Measurements from ENCODE around the gene CLSTN2.

DNA sequence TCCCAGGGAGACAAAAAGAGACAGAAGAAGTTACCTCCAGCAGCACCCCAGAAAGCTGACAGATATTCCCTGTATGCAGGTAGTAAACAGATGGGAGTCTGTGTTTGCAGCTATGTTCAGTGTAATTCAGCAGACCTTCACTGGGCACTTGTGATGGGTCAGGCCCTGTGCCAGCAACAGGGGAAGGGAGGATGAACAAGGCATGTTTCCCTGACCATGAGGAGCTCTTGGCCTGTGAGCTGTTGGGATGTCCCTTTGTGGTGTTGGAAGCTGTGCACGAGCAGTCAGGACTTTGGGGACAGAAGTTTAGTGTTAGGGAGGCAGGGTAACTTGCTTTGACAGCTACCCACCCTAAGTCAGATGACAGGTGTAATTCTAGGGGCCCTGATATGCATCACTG is 636.9 kb downstream of the CLSTN2 start:
- no peak for TF ChIP-seq CTCF (IDR thresholded peaks at IDR 0.05)
- no peak for TF ChIP-seq POLR2A (IDR thresholded peaks at IDR 0.05)
